GM15510 (cell line): ENCODE data around the gene CEP135.

Experiments used
- POLR2A ChIP-seq: IDR thresholded peaks from 3 replicates; pipeline ENCODE4 v1.6.1; 2011; ENCODE audit warnings: borderline replicate concordance; ENCODE audit not compliant: insufficient read length; ENCODE audit errors: extremely low read depth

CEP135 gene

DNA sequence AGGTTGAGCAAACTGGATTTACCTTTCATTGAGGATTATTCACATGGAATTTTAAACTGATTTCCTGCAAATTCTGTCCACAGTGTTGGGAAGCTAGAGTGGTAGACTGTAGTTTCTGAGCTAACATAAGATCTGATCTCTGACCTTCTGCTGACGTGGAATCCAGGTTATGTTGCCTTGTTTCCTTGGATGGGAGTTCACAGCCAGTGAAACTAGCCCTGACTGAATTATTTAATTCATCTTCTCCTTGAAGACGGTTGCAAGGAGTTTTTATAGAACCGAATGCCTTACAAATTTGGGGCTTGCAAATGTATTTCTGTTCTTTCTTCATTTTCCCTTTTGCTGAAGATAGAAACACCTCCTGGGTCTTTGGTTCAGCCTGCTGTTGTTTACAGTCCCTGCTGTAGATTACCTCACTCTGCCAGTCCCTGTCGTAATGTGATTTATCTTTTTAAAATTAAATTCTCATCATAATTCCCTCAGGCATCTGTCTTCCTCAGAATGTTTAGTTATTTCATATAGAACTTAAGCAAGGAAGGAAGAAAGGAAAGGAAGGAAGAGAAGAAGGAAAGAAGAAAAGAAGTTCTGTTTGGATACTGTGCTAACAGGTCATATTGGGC is 113.9 kb downstream of the CEP135 start:
- TF ChIP-seq POLR2A = no peak

DNA sequence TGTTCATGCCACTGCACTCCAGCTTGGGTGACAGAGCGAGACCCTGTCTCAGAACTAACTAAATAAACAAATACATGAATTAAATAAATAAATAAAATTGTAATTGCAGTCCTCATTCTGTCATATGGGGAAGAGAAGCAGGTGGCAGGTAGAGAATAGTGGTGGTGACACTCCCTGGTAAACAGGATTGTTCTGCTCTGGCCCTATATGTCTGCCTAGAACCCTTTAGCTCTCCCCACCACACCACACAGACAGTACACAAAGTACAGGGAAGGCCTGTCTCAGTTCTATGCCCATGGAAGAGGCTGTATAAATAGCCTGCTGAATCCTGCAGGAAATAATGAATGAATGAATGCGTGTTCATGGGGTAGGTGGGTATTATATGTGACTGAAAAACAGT is 117.7 kb downstream of the CEP135 start:
- TF ChIP-seq POLR2A = no peak

DNA sequence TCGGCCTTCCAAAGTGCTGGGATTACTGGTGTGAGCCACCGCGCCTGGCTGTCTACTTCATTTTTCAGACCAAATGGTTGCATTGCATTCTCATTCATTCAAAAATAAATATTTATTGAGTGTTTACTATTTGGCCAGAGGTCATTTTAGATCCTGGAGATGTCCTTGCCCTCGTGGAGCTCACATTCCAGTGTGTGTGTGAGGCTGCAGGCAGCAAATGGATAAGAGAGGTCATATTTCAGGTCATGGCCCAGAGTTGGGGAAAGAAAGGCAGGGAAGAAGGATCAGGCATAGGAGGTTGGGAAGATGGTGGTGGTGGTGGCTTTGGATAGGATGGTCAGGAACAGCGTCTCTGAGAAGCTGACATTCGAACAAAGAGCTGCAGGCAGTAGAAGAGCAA is 119.1 kb downstream of the CEP135 start:
- no peak for TF ChIP-seq POLR2A

DNA sequence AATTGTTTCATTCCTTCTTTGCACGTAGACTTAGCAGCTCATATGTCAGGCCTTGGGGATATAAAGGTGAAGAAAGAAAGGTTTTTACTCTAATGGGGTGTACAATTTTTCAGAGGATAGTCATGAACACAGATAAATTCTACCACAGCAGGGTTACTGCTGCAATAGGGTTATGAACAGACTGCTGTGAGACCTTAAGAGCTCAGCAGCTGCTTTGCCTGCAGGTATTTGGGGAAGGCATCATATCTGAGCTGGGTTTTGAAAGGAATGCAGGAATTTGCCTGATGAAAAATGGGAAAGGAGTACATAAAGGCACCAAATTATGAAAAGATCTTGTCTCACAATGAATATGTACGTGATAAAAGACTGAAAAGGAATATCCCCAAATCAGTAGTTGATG is 128.9 kb downstream of the CEP135 start:
- TF ChIP-seq POLR2A = no peak

DNA sequence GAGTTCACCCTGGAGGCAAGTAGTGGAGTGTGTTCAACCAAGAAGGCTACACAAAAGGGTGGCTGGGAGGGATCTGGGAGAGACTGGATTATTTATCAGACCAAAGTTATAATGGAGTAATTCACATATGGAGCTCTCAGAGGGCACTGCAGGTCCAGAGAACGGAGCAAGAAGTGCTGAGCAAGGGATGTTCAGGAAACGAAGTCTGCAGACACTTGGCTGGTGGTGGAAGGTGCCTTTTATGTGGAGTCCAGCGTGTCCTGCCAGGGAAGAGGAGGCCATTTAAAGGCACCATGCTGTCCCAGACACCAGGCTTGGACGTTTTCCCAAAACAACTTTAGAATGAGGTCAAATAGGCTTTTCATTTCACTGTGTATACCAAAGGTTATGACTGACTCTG is 130.1 kb downstream of the CEP135 start:
- TF ChIP-seq POLR2A = no peak

DNA sequence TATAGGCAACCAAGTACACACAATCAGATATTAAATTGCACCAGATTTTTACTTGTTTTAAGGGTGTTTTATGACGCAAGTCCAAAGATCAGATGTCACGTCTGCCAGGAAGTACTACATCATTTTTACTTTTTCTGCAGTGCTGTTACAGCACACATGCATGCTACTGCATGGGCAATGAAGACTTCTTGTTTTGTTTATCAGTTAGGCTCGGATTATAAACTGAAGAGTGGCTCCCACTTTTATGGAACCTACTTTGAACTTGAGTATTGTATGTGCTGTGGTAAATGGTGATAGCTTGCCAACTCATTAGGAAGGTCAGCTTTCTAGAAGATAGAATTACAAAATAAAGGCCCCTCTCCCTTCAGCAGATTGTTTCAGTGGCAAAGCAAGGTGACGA is 131.6 kb downstream of the CEP135 start:
- TF ChIP-seq POLR2A = no peak

DNA sequence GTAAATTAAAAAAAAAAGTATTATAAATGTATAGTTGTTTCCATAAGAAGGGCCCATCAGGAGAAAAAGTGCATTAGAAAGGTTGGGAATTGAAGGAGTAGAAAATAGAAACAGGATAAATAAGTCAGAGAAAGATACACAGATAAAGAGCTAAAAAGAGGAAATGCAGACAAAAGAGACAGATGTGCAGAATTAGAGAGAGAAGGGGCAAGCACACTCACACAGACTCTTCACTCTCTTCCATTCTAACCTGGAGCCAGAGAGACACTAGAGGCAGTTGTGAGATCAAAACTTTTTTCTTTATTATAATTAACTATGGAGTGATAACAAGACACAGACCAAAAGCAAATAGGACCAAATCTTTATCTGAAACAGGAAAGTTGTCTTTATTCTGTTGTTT is 134.1 kb downstream of the CEP135 start:
- no peak for TF ChIP-seq POLR2A
